ENCODE results near the gene PCDHGA11.

- TF ChIP-seq ZNF184 (tag by site-specific recombination; IDR thresholded peaks at IDR 0.05) (no peak), CTCF (tag by site-specific recombination; IDR thresholded peaks at IDR 0.05) (no peak), ZNF561 (tag by site-specific recombination; IDR thresholded peaks at IDR 0.05; ENCODE audit: borderline replicate concordance) (no peak), ZNF174 (tag by site-specific recombination; IDR thresholded peaks at IDR 0.05) (no peak)
These were observed 17.5 kb upstream of the PCDHGA11 start for GRCh38 chr5:141403387-141403786.
